NT2/D1 (cell line): ENCODE data around the gene RAB26.

Experiments
- SUZ12 ChIP-seq: IDR thresholded peaks from 2 replicates; pipeline ENCODE4 v1.6.1; 2011; ENCODE audit not compliant: insufficient read length, insufficient read depth; ENCODE audit errors: extremely low read depth
- YY1 ChIP-seq: IDR thresholded peaks from 2 replicates; pipeline ENCODE4 v1.6.1; 2011; ENCODE audit not compliant: insufficient read length, insufficient read depth
- ZNF274 ChIP-seq: IDR thresholded peaks from 2 replicates; pipeline ENCODE4 v1.6.1; 2011; ENCODE audit warnings: mild to moderate bottlenecking, low read depth, low read length

DNA sequence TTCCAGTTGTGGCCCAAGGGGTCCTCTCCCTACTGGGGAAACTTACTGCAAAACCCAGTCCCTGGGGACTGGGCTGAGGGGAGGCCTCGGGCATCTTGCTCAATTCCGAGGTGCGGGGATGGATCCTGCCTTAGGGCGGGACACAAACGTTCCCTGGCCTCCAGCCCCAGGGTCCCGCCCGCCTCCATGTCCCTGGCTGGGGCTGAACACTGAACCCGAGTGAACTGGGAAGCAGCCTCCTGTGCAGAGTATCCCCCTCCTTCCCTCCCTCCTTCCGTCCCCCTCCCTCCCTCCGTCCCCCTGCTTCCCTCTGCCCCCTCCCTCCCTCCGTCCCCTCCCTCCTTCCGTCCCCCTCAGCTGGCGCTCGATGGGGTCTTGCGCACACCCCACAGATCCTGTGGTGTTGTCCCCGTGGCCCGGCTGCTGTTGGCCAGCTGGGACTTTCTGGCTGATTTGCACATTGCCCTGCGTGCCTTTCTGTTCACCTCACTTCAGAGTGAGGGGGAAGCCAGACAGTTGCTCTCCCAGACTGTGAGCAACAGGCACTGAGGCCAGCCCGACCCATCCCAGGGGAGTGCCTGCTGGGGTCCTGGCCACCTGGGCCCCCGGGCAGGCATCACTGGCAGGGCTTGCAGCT lies 12.6 kb downstream of the RAB26 start:
- TF ChIP-seq ZNF274 (no peak), SUZ12 (no peak), YY1 (no peak)
